HUES64 (cell line): ENCODE measurements around the gene TBC1D10A.

ENCODE experiments used
- H3K27ac ChIP-seq: 2 replicates; pipeline ENCODE4 v1.7.0; 2013; ENCODE audit warnings: low read depth, low read length, inconsistent platforms
- H3K27me3 ChIP-seq: 2 replicates; pipeline ENCODE4 v1.6.1; 2013; ENCODE audit warnings: mild to moderate bottlenecking, low read length; ENCODE audit not compliant: insufficient read depth
- H3K36me3 ChIP-seq: 2 replicates; pipeline ENCODE4 v1.6.1; 2013; ENCODE audit warnings: mild to moderate bottlenecking, low read length; ENCODE audit not compliant: insufficient read depth
- H3K4me1 ChIP-seq: 2 replicates; pipeline ENCODE4 v1.6.1; 2013; ENCODE audit warnings: mild to moderate bottlenecking, low read length, moderate library complexity; ENCODE audit not compliant: insufficient read depth
- H3K4me3 ChIP-seq: 2 replicates; pipeline ENCODE4 v1.5.1; 2013; ENCODE audit warnings: mild to moderate bottlenecking, low read length, moderate library complexity
- H3K9ac ChIP-seq: 2 replicates; pipeline ENCODE4 v1.6.1; 2013; ENCODE audit warnings: mild to moderate bottlenecking, low read depth, low read length
- H3K9me3 ChIP-seq: 2 replicates; pipeline ENCODE4 v1.6.1; 2013; ENCODE audit warnings: low read depth, low read length; ENCODE audit not compliant: insufficient read depth
- WGBS: fragments of 150-250, 120-280 bp; methylation state at CpG from one replicate; pipeline ENCODE4 v1.1.7; 2013; ENCODE audit warnings: missing lambda C conversion rate; 5-methylcytosine and 5-hydroxymethylcytosine counted together

TBC1D10A gene

DNA sequence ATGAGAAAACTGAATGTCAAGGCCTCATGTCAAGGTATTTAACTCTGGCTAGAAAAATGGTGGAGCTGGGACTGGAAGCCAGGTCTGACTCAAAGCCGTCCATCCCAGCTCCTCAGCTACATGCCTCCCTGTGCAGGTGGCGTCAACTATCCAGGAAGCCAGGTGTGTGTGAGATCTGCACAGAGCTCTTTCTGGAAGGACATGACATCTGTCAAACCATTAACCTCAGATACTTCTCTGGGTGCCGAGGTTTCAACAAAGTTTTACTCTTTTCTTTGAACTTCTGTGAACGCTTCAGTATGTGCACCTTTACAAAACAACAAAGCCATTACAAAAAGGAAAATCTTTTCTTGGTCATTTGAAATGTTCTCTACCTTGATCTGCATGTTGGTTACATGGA, 30.4 kb downstream of the TBC1D10A start:
- no peak overlapping the region for H3K4me3 ChIP-seq
- no peak overlapping the region for H3K9ac ChIP-seq
- no peak overlapping the region for H3K27ac ChIP-seq
- H3K36me3 ChIP-seq, result peaks cover 9% of the 10 kb centered on the region
- no peaks in the 10 kb centered on the region for H3K4me1 ChIP-seq
- no peaks in the 10 kb centered on the region for H3K9me3 ChIP-seq
- H3K27me3 ChIP-seq, result no peaks in the 10 kb centered on the region
- 97% methylated on average over 4 of the region's 4 CpGs for WGBS

- no peak overlapping the region for H3K27ac ChIP-seq
- no peaks in the 10 kb centered on the region for H3K27me3 ChIP-seq
- H3K4me1 ChIP-seq, result peaks cover 4% of the 10 kb centered on the region; the same call in 1 of the 2 replicates
- 94% methylated on average over 6 of the region's 7 CpGs for WGBS
- H3K36me3 ChIP-seq, result peaks cover 9% of the 10 kb centered on the region
- H3K9me3 ChIP-seq, result no peaks in the 10 kb centered on the region
- no peak overlapping the region for H3K9ac ChIP-seq
- H3K4me3 ChIP-seq, result no peak overlapping the region
Measured at GRCh38 chr22:30295576-30295975, 31.2 kb downstream of the TBC1D10A start.

GRCh38 chr22:30294830-30295229, 31.9 kb downstream of the TBC1D10A start:
- no peak overlapping the region for H3K9ac ChIP-seq
- H3K27ac ChIP-seq, result no peak overlapping the region
- H3K4me3 ChIP-seq, result no peak overlapping the region
- peaks cover 9% of the 10 kb centered on the region for H3K36me3 ChIP-seq
- peaks cover 9% of the 10 kb centered on the region; the same call in 1 of the 2 replicates for H3K4me1 ChIP-seq
- H3K9me3 ChIP-seq, result no peaks in the 10 kb centered on the region
- WGBS, result 95% methylated on average over 11 of the region's 11 CpGs
- no peaks in the 10 kb centered on the region for H3K27me3 ChIP-seq

DNA sequence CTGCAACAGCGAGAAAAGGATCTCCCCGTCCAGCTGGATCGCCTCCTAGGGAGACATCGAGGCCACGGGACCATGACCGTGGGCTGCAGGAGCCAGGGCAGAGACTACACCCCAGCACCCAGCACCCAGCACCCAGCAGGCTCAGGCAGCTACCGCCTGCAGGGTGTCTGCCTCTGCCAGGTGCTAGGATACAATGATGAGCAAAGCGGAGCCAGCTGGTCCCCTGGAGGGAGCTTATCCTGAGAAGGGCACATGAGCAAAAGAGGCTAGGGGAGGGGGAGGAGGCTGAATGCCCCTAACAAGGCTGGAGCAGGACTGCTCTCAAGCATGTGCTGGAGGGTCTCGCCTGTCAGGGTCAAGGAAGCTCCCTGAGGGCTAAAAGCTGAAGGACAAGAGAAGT, 32.7 kb downstream of the TBC1D10A start:
- 86% methylated on average over 9 of the region's 9 CpGs for WGBS
- no peak overlapping the region for H3K9ac ChIP-seq
- no peak overlapping the region for H3K27ac ChIP-seq
- no peak overlapping the region for H3K4me3 ChIP-seq
- H3K27me3 ChIP-seq, result no peaks in the 10 kb centered on the region
- H3K4me1 ChIP-seq, result peaks cover 9% of the 10 kb centered on the region; the same call in 1 of the 2 replicates
- H3K9me3 ChIP-seq, result no peaks in the 10 kb centered on the region
- peaks cover 9% of the 10 kb centered on the region for H3K36me3 ChIP-seq

- Histone ChIP-seq H3K27ac (no peak overlapping the region), H3K9me3 (no peaks in the 10 kb centered on the region), H3K36me3 (peaks cover 5% of the 10 kb centered on the region; the same call in 1 of the 2 replicates), H3K9ac (no peak overlapping the region), H3K4me3 (no peak overlapping the region), H3K4me1 (peaks cover 9% of the 10 kb centered on the region), H3K27me3 (peaks cover 6% of the 10 kb centered on the region; the same call in 1 of the 2 replicates)
- WGBS, result 95% methylated on average over 7 of the region's 7 CpGs
Measured at GRCh38 chr22:30293026-30293425, 33.7 kb downstream of the TBC1D10A start.

DNA sequence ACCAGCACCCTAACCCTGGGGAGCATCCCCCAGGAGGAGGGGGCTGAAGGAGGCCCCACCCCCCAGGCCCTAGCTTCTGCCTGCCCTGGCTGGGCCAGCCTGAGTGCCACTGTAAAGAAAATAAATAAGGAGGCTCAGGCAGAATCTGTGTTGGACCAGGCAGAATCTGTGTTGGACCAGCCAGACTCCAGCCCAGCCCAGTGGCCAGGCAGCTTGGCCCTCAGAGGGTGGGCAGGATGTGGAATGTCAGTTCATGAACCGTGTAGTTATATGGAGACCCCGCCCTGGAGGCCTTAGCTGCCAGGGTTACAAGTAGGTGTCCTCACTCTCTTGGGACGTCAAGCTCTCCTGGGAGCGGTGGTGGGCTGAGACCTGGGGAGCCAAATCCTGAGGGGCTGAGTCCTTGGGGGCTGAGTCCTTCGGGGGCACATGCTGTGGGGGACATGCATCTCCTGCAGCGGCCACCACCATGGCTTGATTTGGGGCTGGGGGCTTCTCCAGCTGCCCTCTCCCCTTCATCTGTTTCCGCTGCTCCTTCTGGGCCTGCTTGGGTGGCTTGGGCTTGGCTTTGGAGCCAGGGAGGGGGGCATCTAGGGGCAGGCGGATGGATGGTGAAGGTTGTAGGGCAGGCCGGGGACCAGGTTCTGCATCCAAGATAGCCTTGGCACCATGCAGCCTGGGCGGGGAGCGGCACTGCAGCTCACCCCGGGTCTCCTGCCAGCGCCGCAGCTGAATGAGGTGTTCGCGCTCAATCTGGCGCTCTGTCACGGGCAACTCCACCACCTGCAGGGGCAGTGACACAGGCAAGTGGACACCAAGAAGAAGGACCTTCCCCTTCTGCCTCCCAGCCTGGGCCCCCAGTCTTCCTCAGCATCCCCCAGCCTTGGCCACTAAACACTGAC, 34.4 kb downstream of the TBC1D10A start:
- Histone ChIP-seq H3K27me3 (peaks cover 6% of the 10 kb centered on the region; the same call in 1 of the 2 replicates), H3K9ac (no peak overlapping the region), H3K9me3 (no peaks in the 10 kb centered on the region), H3K36me3 (peaks cover 5% of the 10 kb centered on the region; the same call in 1 of the 2 replicates), H3K27ac (no peak overlapping the region), H3K4me3 (no peak overlapping the region), H3K4me1 (peaks cover 9% of the 10 kb centered on the region)
- WGBS, result 94% methylated on average over 18 of the region's 18 CpGs

DNA sequence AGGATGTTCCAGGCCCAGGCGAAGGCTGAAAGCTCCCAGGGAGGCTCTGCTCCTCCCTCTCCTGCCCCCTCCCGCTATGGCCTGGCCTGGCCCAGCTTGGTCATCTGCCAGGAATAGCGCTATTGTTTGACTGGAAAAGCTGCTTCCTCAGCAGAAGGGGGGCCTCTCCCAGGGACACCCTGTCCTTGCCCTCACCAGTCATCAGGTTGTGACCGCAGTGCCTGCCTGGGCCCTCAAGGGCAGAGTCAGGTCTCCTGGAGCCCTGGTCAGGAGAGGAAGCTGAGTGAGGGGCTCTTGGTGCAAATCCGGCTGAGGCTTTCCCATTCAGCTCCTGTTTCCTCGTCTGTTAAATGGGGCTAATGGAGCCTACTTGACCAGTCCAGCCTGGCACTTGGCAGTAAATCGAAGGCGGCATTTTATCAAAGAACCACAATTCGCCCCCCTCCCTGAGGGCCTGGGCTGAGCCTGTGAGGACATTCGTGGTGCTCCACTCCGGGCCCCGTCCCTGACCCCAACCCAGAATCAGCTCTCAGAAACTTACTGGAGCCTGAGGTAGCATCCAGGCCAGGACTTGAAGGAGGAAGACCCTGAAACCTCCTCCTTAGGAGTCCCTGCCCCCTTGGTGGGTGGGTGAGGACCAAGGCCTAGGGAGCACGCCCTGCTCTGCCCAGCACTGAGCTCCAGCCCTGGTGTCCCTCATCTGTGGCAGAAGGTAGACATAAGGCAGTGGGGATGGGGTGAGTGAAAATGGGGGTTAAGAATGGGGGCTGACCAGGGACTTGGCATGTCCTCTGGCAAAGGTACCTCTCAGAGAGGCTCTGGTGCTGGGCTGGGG, 35.5 kb downstream of the TBC1D10A start:
- peaks cover 5% of the 10 kb centered on the region; the same call in 1 of the 2 replicates for H3K36me3 ChIP-seq
- peaks cover 6% of the 10 kb centered on the region; the same call in 1 of the 2 replicates for H3K27me3 ChIP-seq
- H3K27ac ChIP-seq, result no peak overlapping the region
- H3K4me3 ChIP-seq, result no peak overlapping the region
- no peak overlapping the region for H3K9ac ChIP-seq
- peaks cover 9% of the 10 kb centered on the region for H3K4me1 ChIP-seq
- WGBS, result 89% methylated on average over 13 of the region's 13 CpGs
- H3K9me3 ChIP-seq, result no peaks in the 10 kb centered on the region

DNA sequence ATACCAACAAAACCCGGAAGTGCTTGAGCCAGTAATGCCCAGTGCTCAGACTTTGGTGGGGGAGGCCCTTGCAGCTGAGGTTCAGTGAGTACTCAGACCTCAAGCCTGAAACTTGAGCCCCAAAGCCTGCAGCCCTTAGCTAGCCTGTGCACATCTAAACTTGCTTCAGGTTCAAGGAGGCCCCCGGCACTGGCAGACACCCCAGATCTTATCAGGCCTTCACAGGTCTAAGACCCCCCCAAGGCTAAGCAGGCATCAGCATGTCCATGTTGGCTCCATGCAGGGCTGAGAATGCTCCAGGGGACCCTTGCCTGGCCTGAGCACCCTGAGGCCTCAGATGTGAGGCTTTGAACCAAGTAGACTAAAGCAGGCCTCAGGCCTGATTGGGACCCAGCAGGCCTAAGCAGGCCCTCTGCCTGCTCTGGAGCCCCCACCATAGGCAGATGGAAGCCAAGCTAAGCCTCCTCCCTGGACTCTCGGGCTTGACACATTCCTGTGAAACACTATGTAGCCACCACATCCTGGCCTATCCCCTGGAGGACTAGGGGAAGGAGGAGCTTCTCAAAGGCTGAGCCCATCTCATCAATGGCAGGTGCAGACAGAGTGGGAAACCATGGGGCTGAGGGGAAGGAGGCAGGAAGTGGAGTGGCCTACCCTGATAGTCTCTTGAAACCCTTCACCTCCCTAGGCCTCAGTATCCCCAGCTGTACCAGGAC, 36.2 kb downstream of the TBC1D10A start:
- Histone ChIP-seq H3K9me3 (no peaks in the 10 kb centered on the region), H3K4me1 (peaks cover 9% of the 10 kb centered on the region), H3K4me3 (peak overlapping the region; percentile 70), H3K27ac (no peak overlapping the region), H3K27me3 (peaks cover 6% of the 10 kb centered on the region; the same call in 1 of the 2 replicates), H3K9ac (no peak overlapping the region), H3K36me3 (peaks cover 5% of the 10 kb centered on the region; the same call in 1 of the 2 replicates)
- 65% methylated on average over 2 of the region's 3 CpGs for WGBS

- Histone ChIP-seq H3K27me3 (peaks cover 6% of the 10 kb centered on the region; the same call in 1 of the 2 replicates), H3K4me3 (peak overlapping the region; percentile 70), H3K27ac (no peak overlapping the region), H3K36me3 (peaks cover 5% of the 10 kb centered on the region; the same call in 1 of the 2 replicates), H3K9me3 (no peaks in the 10 kb centered on the region), H3K9ac (no peak overlapping the region), H3K4me1 (peaks cover 9% of the 10 kb centered on the region)
- WGBS, result 9% methylated on average over 12 of the region's 12 CpGs
Measured at GRCh38 chr22:30289980-30290313, 36.8 kb downstream of the TBC1D10A start.

DNA sequence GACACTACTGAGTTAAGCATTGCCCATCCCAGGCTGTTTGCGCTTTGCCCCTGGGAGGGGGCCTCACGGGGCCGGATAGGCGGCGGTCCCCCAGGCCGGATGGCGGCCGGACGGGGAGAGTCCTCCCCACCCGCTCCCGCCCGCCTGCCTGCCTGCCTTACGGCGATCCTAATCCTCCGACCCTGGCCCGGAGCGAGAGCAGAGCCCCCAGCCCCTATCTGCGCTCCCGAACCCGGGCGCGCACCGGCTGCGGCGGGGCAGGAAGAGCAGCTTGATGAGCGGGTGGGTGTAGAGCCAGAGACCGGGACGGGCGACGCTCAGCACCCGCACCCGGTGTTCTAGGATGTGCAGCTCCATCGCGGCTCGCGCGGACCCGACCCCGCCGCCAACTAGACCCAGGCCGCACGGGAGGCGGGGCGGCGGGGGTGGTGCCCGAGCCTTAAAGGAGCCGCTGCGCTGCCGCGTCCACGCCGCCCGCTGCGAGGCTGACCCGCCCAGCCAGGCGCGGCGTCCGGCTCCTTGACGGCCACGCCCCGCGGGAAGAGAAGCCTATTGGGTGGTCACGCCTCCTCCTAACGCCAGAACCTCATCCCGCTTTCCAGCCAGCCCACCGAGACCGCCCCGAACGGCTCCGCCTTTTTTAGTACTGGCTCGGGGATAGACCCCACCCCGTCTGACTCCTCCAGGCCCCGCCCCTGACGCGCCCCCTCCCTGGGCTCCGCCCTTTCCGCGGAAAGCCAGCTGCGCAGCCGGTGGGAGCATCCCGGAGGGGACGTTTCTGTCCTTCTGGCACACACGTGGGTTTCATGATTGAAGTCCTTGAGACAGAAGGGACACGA, 37.4 kb downstream of the TBC1D10A start, which contains the start of gene CASTOR1:
TSS of gene CASTOR1 (minus strand) at position 365 of the 839 bp plus-strand sequence. CDS start at position 357, 8 bp downstream.
- H3K9me3 ChIP-seq, result no peaks in the 10 kb centered on the region
- H3K36me3 ChIP-seq, result peaks cover 4% of the 10 kb centered on the region; the same call in 1 of the 2 replicates
- peaks cover 6% of the 10 kb centered on the region; the same call in 1 of the 2 replicates for H3K27me3 ChIP-seq
- H3K9ac ChIP-seq, result peak within 1 kb of the TSS; percentile 34; the same call in 1 of the 2 replicates
- peak within 1 kb of the TSS; percentile 70 for H3K4me3 ChIP-seq
- H3K4me1 ChIP-seq, result peaks cover 9% of the 10 kb centered on the region
- no peak within 1 kb of the TSS; the same call in 1 of the 2 replicates for H3K27ac ChIP-seq
- WGBS, result under 1% methylated on average over 85 of the region's 85 CpGs
